ENCODE results near the gene MACF1. TPM values are rescaled to one million over a fixed set of nuclear protein-coding genes. Genes with fewer than 3 reads are reported as not detected.

The MACF1 gene
- total and polyA plus RNA-seq, 9 donors, result 198 to 352 (median 263) TPM

DNA sequence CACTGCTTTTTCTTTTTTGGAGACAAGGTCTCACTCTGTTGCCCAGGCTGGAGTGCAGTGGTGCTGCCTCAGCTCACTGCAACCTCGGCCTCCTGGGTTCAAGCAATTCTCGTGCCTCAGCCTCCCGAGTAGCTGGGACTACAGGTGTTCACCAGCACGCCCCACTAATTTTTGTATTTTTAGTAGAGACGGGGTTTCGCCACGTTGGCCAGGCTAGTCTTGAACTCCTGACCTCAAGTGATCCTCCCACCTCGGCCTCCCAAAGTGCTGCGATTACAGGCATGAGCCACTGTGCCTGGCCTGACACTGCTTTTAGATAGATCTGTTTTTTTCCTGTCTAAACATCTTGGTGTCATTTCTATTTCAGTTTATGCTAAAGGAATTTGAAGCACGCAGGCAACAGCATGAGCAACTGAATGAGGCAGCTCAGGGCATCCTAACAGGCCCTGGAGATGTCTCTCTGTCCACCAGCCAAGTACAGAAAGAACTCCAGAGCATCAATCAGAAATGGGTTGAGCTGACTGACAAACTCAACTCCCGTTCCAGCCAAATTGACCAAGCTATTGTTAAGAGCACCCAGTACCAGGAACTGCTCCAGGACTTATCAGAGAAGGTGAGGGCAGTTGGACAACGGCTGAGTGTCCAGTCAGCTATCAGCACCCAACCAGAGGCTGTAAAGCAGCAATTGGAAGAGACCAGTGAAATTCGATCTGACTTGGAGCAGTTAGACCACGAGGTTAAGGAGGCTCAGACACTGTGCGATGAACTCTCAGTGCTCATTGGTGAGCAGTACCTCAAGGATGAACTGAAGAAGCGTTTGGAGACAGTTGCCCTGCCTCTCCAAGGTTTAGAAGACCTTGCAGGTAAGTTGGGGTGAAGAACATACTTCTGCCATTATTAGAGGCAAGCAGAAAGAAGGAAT is 180.8 kb downstream of the MACF1 start:
- DNase-seq, result no peak
- WGBS (ENCODE audit: insufficient coverage), result 77% methylated on average over 14 of the region's 16 CpGs
- Histone ChIP-seq H3K4me3 (ENCODE audit: low read length) (no peak overlapping the region), H3K36me3 (ENCODE audit: control insufficient read depth, insufficient read depth, low read length) (peaks cover 58% of the 10 kb centered on the region), H3K27me3 (ENCODE audit: control insufficient read depth, insufficient read depth, low read length) (no peaks in the 10 kb centered on the region), H3K27ac (ENCODE audit: low read length) (no peak overlapping the region), H3K4me1 (ENCODE audit: control insufficient read depth, insufficient read depth, low read length) (no peaks in the 10 kb centered on the region), H3K9me3 (replicated peaks; ENCODE audit: control insufficient read depth, low read depth, low read length) (no peaks in the 10 kb centered on the region)

DNA sequence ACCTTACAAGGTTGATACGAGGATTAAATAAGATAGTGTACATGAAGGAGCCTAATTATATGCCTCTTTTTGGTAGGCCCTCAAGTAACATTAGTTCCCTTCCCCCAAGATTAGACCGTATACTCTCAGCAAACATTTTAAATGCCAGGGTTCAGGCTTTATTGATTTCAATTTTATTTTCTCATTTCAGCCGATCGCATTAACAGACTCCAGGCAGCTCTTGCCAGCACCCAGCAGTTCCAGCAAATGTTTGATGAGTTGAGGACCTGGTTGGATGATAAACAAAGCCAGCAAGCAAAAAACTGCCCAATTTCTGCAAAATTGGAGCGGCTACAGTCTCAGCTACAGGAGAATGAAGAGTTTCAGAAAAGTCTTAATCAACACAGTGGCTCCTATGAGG is 182.5 kb downstream of the MACF1 start:
- no peak overlapping the region for H3K4me3 ChIP-seq (ENCODE audit: low read length)
- H3K9me3 ChIP-seq (replicated peaks; ENCODE audit: control insufficient read depth, low read depth, low read length), result no peaks in the 10 kb centered on the region
- no peaks in the 10 kb centered on the region for H3K27me3 ChIP-seq (ENCODE audit: control insufficient read depth, insufficient read depth, low read length)
- no CpG with 5 or more reads among the region's 5 CpGs for WGBS (ENCODE audit: insufficient coverage)
- H3K36me3 ChIP-seq (ENCODE audit: control insufficient read depth, insufficient read depth, low read length), result peaks cover 46% of the 10 kb centered on the region
- DNase-seq, result no peak
- H3K4me1 ChIP-seq (ENCODE audit: control insufficient read depth, insufficient read depth, low read length), result peaks cover 6% of the 10 kb centered on the region
- no peak overlapping the region for H3K27ac ChIP-seq (ENCODE audit: low read length)

DNA sequence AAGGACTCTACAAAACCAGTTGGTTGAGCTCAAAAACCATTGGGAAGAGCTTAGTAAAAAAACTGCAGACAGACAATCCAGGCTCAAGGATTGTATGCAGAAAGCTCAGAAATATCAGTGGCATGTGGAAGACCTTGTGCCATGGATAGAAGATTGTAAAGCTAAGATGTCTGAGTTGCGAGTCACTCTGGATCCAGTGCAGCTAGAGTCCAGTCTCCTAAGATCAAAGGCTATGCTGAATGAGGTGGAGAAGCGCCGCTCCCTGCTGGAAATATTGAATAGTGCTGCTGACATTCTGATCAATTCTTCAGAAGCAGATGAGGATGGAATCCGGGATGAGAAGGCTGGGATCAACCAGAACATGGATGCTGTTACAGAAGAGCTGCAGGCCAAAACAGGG is 183.0 kb downstream of the MACF1 start:
- no peak overlapping the region for H3K27ac ChIP-seq (ENCODE audit: low read length)
- peaks cover 45% of the 10 kb centered on the region for H3K36me3 ChIP-seq (ENCODE audit: control insufficient read depth, insufficient read depth, low read length)
- H3K27me3 ChIP-seq (ENCODE audit: control insufficient read depth, insufficient read depth, low read length), result no peaks in the 10 kb centered on the region
- H3K9me3 ChIP-seq (replicated peaks; ENCODE audit: control insufficient read depth, low read depth, low read length), result no peaks in the 10 kb centered on the region
- no peak overlapping the region for H3K4me3 ChIP-seq (ENCODE audit: low read length)
- DNase-seq, result no peak
- peaks cover 9% of the 10 kb centered on the region for H3K4me1 ChIP-seq (ENCODE audit: control insufficient read depth, insufficient read depth, low read length)
- 91% methylated on average over 4 of the region's 4 CpGs for WGBS (ENCODE audit: insufficient coverage)

DNA sequence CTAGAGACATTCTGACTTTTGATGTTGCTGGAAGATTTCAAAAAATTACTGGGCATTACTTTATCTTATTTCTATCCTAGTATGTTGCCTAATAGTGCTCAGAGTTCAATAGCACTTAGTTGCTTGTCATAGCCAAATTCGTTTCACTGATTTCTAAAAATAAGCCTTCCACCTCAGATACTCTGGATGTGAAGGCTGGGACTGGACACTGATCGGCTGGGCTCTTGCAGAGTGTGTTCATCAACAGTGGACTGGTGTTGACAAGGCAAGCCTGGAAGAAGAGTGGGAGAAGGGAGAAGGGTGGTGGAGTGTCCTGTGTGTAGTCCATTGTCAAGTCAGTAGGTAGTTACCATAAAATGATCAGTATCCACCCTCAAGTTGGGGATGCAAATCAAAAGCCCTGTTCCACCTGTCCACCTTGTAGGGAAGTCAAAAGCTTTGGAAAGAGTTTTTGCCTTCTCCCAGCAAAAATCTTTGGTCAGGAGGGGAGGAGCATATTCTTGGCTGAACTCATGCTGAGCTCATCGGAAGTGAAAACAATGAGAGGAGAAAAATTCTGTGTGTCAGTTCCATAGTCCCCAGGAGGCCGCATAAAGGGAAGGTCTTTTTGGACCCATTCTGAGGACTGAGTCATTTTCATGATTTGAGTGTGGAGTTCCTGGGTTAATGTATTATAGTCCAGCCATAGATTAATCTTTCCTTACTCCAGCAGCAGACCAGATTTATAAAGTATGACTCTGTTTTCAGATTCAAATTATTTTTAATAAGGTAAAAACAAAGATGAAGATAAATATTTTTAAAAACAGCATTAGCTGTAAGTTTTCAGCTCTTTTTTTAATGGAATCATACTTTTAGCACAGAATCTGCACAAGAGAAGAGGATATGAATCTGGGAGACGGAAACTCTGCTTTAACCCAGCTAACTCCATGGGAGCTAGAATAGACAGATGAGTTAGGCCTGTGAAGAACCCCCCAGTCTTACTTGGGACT is 187.5 kb downstream of the MACF1 start:
- Histone ChIP-seq H3K9me3 (replicated peaks; ENCODE audit: control insufficient read depth, low read depth, low read length) (no peaks in the 10 kb centered on the region), H3K4me1 (ENCODE audit: control insufficient read depth, insufficient read depth, low read length) (peaks cover 48% of the 10 kb centered on the region), H3K27ac (ENCODE audit: low read length) (peak overlapping the region; percentile 84), H3K27me3 (ENCODE audit: control insufficient read depth, insufficient read depth, low read length) (no peaks in the 10 kb centered on the region), H3K4me3 (ENCODE audit: low read length) (no peak overlapping the region), H3K36me3 (ENCODE audit: control insufficient read depth, insufficient read depth, low read length) (peaks cover 30% of the 10 kb centered on the region)
- DNase-seq, result peak; percentile 96
- 11% methylated on average over 2 of the region's 5 CpGs for WGBS (ENCODE audit: insufficient coverage)

DNA sequence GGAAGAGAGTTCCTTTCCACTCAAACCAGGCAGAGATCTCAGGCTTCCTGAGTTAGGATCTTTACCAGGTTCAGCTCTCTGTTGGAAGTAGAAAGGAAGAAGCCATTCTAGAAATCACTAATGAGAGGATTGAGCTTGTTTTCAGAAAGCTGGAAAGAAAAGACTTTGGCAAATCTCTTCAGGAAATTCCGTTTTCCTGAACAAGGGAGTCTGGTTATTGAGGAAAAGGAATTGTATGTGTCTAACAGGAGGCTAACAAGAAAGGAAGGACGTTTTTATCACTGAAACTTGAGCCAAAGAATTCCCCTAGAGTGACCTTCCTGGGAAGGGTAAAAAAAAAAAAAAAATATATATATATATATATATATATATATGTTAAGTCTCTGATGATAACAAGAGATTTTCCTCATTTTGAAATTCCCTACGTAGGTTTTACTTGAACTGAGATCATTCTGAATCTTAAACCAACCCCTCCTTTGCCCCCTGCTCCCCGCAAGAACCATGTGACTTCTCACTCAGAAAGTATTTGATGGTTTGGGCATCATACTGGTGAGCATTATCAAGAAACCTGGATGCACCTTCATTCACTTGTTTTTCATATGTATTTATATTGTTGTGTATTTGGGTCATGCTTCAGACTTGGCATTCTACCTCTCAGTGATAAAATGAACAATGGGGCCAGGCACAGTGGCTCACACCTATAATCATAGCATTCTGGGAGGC is 188.5 kb downstream of the MACF1 start:
- Histone ChIP-seq H3K36me3 (ENCODE audit: control insufficient read depth, insufficient read depth, low read length) (peaks cover 20% of the 10 kb centered on the region), H3K27ac (ENCODE audit: low read length) (peak overlapping the region; percentile 84), H3K4me3 (ENCODE audit: low read length) (no peak overlapping the region), H3K9me3 (replicated peaks; ENCODE audit: control insufficient read depth, low read depth, low read length) (no peaks in the 10 kb centered on the region), H3K27me3 (ENCODE audit: control insufficient read depth, insufficient read depth, low read length) (no peaks in the 10 kb centered on the region), H3K4me1 (ENCODE audit: control insufficient read depth, insufficient read depth, low read length) (peaks cover 50% of the 10 kb centered on the region)
- WGBS (ENCODE audit: insufficient coverage), result no CpG with 5 or more reads among the region's 4 CpGs
- peak; percentile 66 for DNase-seq

DNA sequence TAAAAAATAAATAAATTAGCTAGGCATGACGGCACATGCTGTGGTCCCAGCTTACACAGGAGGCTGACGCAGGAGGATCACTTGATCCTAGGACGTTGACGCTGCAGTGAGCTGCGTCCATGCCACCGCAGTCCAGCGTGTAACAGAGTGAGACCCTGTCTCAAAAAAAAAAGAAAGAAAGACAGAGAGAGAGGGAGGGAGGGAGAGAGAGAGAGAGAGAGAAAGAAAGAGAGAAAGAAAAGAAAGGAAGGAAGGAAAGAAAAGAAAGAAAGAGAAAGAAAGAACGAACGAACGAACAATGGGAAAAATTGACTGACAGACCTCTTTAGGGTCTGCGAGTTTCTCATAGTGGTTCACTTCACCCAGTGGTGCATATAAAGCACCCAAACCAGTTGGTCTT is 189.2 kb downstream of the MACF1 start:
- Histone ChIP-seq H3K4me1 (ENCODE audit: control insufficient read depth, insufficient read depth, low read length) (peaks cover 56% of the 10 kb centered on the region), H3K27ac (ENCODE audit: low read length) (peak overlapping the region; percentile 54)
- WGBS (ENCODE audit: insufficient coverage), result 91% methylated on average over 6 of the region's 11 CpGs

DNA sequence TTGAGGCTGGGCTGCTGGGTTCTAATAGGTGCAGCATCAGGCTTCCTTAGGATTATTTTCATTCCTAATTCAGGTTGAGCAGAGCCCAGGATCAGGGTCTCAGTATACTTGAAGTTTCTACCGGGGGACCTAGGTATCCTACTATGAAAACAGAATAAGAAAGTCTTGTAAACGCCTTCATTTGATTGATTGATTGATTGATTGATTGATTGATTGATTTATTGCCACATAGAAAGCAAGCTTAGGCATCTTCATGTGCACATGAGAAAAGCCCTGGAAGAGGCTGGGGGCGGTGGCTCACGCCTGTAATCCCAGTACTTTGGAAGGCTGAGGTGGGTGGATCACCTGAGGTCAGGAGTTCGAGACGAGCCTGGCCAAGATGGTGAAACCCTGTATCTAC is 189.6 kb downstream of the MACF1 start:
- Histone ChIP-seq H3K9me3 (replicated peaks; ENCODE audit: control insufficient read depth, low read depth, low read length) (no peaks in the 10 kb centered on the region), H3K27ac (ENCODE audit: low read length) (no peak overlapping the region), H3K36me3 (ENCODE audit: control insufficient read depth, insufficient read depth, low read length) (peaks cover 11% of the 10 kb centered on the region), H3K4me1 (ENCODE audit: control insufficient read depth, insufficient read depth, low read length) (peaks cover 60% of the 10 kb centered on the region), H3K4me3 (ENCODE audit: low read length) (no peak overlapping the region), H3K27me3 (ENCODE audit: control insufficient read depth, insufficient read depth, low read length) (no peaks in the 10 kb centered on the region)
- DNase-seq, result no peak
- WGBS (ENCODE audit: insufficient coverage), result 70% methylated on average over 3 of the region's 6 CpGs

More for the DNA sequence above, 189.2 kb downstream of the MACF1 start:
- H3K27me3 ChIP-seq (ENCODE audit: control insufficient read depth, insufficient read depth, low read length), result no peaks in the 10 kb centered on the region
- no peak overlapping the region for H3K4me3 ChIP-seq (ENCODE audit: low read length)
- H3K36me3 ChIP-seq (ENCODE audit: control insufficient read depth, insufficient read depth, low read length), result peaks cover 15% of the 10 kb centered on the region
- H3K9me3 ChIP-seq (replicated peaks; ENCODE audit: control insufficient read depth, low read depth, low read length), result no peaks in the 10 kb centered on the region
- no peak for DNase-seq

DNA sequence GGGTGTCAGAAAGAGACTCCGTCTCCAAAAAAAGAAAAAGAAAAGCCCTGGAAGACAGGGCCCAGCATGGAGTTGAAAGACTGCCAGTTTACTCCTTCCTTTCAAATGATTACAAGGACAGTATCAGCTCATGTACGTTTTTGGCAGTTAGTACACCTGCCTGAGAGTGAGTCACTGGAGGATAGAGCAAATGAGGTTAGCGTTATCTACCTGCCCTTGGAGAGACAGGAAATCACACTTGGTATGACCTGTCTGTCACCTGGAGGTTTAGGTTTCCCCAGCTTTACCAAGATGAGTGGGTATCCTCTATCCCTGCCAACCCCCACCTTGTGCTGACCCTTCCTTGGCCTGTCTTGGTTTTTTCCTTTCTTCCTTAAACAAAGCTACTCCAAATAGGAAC is 190.1 kb downstream of the MACF1 start:
- Histone ChIP-seq H3K27ac (ENCODE audit: low read length) (peak overlapping the region; percentile 82), H3K9me3 (replicated peaks; ENCODE audit: control insufficient read depth, low read depth, low read length) (no peaks in the 10 kb centered on the region), H3K4me1 (ENCODE audit: control insufficient read depth, insufficient read depth, low read length) (peaks cover 60% of the 10 kb centered on the region), H3K27me3 (ENCODE audit: control insufficient read depth, insufficient read depth, low read length) (no peaks in the 10 kb centered on the region), H3K4me3 (ENCODE audit: low read length) (no peak overlapping the region), H3K36me3 (ENCODE audit: control insufficient read depth, insufficient read depth, low read length) (peaks cover 7% of the 10 kb centered on the region)
- WGBS (ENCODE audit: insufficient coverage), result no CpG with 5 or more reads among the region's 3 CpGs
- no peak for DNase-seq

DNA sequence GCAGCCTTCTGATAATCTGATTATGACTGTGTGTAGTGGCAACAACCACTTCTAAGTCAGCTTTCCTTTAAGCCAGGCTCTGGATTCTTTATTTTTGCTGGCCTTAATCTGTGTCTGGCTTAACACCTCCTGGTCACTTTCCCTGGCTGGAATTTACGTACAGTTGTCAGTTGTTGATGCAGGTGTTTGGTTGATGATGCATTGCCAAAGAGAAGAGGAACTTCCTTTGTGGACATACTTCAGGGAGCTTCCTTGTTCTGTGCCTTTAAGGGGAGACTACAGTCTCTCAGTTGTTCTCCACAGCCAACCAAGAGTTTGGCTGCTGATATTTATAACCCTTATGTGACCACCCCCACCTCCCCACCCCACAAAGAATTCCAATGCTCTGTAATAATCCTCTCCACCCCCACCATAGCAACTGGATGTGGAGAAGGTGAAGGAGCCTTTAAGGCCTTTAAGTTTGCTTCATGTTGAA is 190.9 kb downstream of the MACF1 start:
- Histone ChIP-seq H3K27me3 (ENCODE audit: control insufficient read depth, insufficient read depth, low read length) (no peaks in the 10 kb centered on the region), H3K36me3 (ENCODE audit: control insufficient read depth, insufficient read depth, low read length) (peaks cover 1% of the 10 kb centered on the region), H3K4me3 (ENCODE audit: low read length) (no peak overlapping the region), H3K4me1 (ENCODE audit: control insufficient read depth, insufficient read depth, low read length) (peaks cover 60% of the 10 kb centered on the region), H3K9me3 (replicated peaks; ENCODE audit: control insufficient read depth, low read depth, low read length) (no peaks in the 10 kb centered on the region), H3K27ac (ENCODE audit: low read length) (peak overlapping the region; percentile 82)
- DNase-seq, result peak; percentile 92
- 0% methylated on average over 1 of the region's 1 CpG for WGBS (ENCODE audit: insufficient coverage)
